Astrocyte of the hippocampus (primary cell): ENCODE data around the gene UIMC1.

Experiments
- DNase-seq: peaks from one replicate; pipeline ENCODE4 v3.0.0; 2011; ENCODE audit warnings: low read depth, low spot score

UIMC1 gene

DNA sequence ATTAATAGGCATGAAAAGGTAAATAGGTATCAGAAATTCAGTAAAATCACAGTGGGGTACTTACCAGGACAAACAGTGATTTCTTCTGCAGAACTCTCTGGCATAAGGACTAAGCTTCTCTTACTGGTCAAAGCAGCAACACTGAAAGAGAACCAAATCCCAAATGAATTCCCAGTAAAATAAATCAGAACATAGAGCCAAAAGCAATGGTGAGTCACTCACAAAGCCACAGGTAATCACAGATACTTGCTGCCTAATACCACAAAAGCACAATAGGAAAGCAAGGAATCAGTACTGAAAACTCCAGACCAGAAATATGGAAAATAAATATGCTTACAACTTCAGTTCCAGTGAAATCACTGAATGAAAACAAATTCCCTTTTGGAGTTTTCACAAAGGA, 50.7 kb downstream of the UIMC1 start:
- DNase-seq = peak; percentile 73

DNA sequence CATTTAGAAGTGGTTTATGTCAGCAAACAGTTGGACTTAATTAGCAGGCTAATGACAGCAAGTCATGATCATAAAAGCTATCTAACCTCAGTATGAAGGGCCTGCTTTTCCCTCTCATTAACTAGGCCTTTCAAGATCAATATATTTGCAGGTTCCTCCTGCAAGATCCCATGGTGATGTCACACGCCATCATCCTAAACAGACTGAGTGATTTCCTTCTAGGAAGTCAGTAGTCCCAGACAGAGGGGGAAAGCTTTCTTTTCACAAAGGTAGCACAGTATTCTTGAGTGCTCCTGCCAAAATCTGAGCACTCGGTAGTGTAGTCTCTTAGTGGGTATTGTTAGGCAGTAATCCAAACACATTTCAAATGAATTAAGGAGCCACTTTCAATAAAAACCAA, 52.5 kb downstream of the UIMC1 start:
- no peak for DNase-seq

DNA sequence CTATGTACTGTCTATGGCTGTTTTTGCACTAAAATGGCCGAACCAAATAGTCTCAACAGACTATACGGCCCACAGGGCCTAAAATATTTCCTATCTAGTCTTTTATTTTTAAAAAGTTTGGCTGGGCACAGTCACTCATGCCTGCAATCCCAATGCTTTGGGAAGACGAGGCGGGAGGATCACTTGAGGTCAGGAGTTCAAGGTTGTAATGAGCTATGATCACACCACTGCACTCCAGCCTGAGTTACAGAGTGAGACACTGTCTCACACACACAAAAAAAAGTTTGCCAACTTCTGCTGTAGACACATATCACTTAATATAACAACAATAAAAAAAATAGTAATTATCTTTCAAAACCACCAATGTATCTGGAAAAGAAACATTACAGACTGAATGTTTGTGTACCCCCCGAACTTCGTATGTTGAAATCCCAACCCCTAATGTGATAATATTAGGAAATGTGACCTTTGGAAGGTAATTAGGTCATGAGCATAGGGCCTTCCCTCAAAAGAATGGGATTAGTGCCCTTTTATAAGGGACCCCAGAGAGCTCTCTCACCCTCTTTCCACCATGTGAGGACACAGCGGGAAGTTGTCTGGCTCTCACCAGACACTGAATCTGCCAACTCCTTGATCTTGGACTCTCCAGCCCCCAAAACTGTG, 53.9 kb downstream of the UIMC1 start:
- no peak for DNase-seq

DNA sequence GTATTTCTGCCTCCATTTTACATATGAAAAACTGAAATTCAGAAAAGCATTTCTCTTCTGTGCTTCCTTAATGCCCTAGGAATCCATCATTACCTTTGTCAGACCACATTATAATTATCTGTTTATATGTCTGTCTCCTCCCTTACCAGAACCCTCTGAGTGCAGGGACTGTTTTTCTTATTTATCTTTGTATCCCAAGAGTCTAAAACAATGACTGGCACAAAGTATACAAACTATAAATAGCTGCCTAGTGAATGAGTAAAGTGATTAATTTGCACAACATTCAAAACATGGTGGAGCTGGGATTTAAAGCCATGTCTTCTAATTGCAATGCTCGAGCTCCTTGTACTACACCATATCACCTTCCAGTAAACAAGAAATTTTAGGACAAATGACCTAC, 58.1 kb downstream of the UIMC1 start:
- no peak for DNase-seq

DNA sequence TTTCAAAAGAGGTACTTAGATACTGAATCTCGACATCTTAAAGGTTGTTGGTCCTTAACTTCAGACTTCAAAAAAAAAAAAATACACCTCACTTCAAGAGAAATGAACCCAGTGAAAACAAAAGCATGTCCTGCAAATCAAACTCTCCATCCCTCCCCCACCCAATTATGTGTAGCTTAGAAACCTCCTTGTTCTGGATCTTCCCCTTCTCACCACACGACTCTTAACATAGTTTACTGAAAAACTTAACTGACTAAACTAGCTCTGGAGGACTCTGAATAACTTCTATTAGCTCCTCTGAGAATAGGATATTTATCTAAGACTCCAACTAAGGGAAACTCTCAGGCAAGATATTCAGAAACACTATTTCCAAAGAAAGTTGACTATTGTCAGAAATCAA, 58.7 kb downstream of the UIMC1 start:
- no peak for DNase-seq

DNA sequence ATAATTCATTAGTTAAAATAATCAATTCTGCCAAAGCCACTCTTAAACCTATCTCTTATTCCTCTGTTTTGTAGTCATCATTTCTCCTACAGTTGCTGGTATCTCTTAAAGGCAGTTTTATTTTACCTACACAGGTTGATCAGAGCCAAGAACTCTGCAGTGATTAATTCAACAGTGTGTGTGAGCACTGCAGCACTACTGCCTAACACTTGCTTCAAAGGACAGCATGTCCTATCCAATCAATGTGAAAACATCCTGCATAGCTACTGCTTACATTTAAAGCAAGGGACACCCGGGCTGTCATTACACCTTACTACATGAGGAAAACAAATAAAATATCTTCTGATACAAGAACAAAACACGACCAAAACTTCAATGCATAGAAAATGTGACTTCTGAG, 62.3 kb downstream of the UIMC1 start:
- no peak for DNase-seq

DNA sequence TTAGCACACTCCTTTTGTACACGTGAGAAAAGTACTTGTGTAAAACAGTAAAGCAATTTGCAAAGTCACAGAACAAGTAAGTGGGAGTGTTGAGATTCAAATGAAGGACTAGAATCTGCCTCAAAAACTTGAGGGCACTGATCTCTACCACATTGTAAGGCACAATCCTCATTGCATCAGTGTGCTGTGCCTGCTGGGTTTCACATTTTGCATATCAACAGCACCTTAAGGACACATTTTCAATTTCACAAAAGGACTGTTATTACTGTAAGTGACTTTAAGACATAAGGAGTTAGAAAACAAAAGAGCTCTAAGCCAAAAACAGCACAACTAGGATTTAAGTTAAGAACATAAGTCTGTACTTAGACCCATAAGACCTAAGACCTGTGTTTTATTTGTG, 62.8 kb downstream of the UIMC1 start:
- DNase-seq = no peak

DNA sequence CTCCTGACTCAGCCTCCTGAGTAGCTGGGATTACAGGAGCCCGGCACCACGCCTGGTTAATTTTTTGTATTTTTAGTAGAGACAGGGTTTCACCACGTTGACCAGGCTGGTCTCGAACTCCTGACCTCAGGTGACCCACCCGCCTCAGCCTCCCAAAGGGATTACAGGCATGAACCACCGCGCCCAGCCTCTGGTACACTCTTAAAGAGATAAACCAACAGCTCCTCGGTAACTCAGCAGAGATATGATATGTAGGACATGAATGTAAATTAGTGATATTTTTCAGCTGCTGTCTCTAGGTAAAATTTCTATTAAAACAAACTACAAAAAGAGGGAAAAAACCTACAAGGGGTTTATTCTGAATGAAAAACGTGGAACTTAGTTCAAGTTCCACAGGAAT, 64.6 kb downstream of the UIMC1 start:
- DNase-seq = no peak

DNA sequence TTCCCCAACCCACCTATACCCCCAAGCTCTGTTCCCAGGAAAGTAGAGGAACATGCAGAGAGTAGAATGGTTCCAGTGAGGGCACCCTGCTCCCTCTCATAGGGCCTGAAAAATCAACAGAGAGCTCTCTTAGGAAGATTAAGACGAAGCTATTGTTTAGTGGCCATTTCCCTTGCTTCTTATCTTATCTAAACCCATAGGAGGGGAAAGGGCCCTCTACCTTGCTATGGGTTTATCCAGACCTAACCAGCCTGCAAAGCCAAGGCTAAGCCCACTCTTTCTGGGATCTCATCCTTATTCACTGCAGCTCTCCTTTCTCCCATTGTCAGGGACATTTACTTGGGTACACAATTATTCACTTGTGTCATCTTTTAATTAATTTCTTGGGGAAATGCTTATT, 68.1 kb downstream of the UIMC1 start:
- DNase-seq = no peak

DNA sequence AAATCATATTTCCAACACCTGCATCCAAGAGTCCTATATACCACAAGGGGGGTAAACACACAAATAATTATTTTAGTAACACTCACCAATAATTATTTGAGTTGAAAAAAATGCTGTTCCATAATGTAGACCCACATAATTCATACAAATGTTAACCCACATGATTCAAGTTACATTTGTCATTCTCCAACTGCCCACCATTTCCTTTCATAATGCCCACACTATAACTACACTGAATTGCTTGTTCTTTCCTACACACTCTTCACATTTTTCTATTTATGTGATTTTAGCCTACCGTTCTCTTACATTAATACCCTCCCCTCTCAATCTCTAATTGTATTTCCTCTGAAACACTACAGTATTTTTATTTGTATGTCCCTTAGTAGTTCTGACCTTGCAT, 71.6 kb downstream of the UIMC1 start:
- no peak for DNase-seq

DNA sequence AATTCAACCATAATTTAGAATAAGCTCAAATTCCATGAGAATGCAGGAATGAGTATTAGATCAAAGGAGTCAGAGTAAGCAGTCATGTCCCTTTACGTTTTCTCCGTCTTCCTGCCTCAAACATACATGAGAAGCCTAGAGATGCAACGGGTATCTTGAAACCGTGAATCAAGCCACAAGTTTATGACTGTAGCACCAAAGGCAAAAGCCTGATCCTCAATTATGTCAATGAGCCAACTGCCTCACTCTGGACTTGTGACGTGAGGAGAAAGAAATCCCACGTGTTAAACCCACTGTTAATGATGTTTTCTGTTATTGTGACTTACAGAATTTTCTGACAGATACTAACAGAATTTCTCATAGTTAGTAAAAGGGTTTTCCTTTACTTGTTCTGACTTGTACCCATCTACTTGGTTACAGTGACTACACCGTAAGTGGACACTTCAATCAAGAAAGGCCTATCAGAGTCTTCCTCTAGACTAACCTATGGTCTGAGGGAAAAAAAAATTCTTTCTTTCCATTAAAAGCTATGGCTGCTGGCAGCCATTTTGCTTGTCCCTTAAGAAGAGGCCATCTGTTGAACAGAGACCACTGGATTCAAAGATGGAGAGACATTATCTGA, 72.2 kb downstream of the UIMC1 start:
- no peak for DNase-seq

DNA sequence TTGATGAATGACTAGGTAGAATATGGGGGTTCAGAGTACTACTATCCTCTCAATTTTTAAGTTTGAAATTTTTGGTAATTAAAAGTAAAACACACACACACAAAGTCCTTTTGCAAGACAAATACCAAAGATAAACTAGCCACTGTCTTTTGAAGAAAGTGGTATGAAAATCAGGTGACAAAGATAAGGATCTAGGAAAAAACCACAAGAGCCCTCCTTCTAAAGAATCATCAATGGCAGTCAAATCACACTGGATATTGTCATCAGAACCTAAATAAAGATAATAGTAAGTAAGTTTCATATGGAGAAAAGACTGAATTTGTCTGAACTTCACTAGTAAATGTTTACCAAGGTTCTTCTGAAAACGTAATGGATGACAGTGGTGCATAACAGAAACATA, 76.9 kb downstream of the UIMC1 start:
- no peak for DNase-seq

DNA sequence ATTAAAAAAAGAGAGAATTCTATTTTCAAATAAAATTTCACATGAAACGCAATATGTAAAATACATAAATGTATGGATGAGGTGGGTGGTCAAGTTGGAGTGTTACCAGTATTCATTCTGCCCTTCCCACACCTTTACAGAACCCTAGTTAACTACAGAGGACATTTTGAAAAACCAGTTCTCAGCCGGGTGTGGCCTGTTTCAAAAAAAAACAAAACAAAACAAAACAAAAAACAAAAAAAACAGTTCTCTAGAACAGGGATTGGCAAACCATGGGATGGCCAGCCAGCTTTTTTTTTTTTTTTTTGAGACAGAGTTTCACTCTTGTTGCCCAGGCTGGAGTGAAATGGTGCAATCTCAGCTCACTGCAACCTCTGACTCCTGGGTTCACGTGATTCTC, 79.0 kb downstream of the UIMC1 start:
- no peak for DNase-seq

DNA sequence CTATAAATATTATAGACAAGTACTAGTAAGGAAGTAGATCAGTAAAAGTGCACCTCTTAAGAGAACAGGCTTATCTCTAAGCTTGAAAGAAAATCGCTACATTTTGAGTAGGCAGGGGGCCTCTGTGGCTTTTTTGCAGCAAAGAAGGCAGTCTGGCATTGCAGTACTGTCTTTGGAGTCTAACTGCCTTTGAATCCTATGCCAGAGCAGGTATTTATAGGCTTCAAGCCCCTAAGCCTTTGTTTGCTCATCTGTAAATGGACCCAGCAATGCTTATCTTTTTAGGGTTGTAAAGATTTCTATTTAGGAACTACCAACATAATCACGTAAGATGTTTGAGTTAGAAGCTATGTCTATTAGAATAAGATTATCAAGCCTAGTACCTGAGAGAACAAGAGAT, 83.8 kb downstream of the UIMC1 start:
- DNase-seq = no peak

DNA sequence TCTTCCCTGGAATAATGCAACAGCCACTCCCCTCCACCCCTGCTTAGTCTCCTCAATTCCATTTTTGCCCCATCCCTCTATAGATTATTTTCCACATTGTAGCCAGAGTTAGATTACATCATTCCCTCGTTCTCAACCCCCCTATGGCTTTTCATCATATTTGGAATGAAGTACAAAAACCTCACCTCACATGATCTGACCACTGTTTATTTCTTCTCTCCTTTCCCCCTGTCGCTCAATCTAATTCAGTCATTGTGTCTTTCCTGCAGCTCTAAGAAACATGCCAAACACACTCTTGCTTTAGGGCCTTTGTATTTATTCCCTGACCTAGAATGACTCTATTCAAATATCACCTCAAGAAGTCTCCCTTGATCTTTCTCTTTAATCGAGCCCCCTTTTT, 84.9 kb downstream of the UIMC1 start:
- DNase-seq = peak; percentile 36

DNA sequence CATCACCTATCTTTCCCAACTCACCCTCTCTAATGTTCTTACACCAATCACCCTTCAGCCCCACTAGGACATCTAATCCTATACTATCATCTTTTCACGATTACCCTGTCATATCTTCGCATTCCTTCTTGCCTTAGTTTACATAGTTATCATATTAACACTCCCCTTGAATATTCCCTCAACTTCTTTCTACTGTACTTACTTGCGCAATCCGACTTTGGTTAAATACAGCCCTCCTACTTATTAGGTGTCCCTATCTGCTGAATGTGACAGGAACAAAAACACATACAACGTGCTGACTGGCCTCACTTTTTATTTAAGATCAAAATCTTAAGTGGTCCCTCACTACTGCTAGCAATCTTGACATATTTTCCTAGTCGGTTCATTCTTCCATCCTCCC, 88.0 kb downstream of the UIMC1 start:
- DNase-seq = no peak

DNA sequence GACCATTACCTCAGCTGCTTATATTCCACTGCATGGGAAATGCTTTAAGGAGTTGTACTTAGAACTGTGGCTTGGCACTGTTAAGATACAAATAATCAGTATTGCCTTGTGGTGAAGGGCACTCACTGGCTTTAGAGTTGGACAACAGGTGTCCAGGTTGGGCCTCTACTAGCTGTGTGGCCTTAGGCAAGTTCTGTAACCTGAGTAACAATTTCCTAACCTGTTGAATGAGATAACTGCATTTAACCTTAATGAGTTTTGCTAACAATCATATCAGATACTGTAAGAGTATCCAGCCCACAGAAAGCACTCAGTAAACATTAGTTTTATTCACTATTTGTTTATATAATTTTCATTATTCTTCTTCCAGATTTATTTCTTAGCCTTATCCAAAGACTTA, 90.2 kb downstream of the UIMC1 start:
- peak; percentile 40 for DNase-seq

DNA sequence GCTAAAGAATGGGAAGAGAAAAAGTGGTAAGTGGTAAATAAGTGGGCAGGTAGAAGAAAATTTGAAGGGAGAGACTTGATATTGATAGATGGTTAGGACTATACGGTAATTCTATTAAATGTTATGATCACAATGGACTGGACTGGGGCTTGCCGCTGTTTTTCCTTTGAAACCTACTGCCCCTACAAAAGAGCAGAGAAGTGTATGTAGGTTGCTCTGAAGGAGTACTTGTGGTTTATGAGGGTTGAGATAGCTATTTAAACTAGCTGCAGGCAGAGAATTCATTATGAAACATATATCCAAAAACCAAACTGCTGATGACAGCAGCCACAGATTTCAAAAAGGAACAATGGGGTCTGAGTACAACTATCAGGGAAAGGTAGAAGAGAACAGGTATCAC, 90.7 kb downstream of the UIMC1 start:
- no peak for DNase-seq

DNA sequence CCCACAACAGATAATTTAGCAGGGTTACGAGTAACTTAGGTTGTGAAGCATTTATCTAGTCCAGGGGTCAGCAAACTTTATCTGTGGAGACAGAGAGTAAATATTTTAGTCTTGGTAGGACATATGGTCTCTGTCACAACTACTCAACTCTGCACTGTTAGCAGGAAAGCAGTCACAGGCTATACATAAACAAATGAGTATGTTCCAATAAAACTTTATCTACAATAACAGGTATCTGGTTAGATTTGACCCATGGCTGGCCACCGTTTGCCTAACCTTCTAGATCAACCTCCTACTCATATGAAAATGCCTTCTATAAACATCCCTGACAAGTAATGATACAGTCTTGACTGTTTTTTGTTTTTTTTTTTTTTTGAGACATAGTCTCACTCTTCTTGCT, 94.5 kb downstream of the UIMC1 start:
- no peak for DNase-seq

DNA sequence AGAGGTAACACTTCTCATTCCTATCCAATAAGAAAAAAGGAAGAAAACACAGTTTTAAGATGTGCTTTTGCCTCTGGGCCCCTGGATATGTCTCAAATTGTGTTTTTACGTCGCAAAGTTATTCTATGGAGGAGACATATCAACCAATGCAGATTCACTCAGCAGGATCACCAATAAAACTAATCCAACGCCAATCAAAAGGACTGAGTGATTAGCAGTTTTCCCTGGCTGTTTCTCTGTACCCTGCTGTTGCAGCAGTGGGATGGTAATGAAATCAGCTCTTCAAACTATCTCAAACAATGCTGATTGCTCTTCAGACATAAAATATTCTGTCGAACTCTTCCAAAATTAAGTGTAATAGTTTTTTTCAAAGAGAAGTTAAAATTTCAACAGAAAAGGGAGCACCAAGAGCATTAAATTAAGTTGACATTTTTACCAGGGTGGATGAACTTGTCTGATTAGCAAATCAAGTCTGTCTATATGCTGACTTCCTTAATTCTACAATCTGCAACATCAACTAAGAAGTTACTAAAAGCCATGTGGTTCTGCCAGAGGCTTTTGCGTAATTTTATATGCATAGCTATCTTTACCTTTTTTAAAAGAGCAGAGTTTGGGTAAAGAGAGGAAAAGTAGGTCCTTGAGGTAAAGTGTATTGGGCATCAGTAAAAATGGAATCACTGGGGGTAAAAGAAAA, 97.8 kb downstream of the UIMC1 start:
- no peak for DNase-seq

DNA sequence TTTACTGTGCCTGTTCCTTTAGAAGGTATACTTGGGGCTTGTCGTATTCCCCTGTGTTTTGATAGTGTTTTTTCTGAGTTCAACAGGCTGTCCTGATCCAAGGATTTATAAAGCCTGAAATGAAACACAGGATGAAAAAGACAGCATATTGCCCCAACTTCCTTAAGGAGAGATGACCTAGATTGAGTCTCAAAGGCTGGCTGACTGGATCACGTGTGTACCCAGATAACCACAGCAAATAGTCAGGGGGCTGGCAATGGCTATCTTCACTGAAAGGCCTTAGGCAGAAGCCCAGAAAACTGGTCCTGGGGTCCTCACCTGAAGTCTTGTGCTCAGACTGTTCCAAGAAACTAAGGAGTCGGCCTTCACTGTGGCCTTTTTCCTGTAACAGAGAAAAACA, 99.8 kb downstream of the UIMC1 start:
- DNase-seq = no peak

DNA sequence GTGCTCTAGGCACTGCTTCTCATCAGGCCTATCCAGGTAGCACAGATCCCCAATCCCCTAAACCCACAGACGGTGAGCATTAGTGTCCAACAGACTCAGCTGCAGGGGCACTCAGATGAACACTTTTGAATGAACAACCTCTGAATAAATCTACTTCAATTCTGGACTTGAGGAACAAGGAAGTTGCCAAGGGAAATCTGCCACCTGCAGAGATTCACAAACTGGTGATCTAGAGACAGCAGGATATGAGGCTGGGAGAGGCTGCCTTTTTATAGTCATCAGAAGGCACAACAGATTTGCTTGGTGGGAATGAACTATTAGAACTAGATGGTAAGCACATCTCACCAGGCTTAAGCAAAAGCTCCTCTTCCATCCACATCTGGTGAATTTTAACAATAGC, 100.5 kb downstream of the UIMC1 start:
- no peak for DNase-seq

DNA sequence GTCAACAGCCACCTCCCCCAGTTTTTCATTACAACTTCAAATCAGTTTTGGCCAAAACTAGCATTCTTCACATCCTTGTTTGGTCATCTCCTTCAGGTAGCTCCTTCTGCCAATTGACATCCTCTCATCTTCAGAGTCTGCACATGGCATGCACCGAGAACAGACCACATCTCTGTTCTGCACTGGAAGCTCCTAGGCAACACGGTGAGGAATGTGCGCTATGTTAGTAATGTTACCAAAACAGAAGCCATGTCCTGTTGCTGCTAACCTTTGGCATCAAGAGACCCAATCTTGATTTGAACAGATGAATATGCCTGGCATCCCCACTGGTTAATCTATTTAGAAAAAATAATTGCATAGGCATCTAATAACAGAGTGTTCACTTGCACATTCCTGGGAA, 102.3 kb downstream of the UIMC1 start:
- DNase-seq = peak; percentile 24
